Breast epithelium (tissue), 4 donors: ENCODE measurements around the gene RNF220. TPM values are rescaled to one million over a fixed set of nuclear protein-coding genes. Genes with fewer than 3 reads are reported as not detected.

Source experiments
- DNase-seq, 2 donors: peaks; one replicate each; pipeline ENCODE4 v3.0.0-alpha.2; 2019; ENCODE audit warnings: low spot score in 2 of 2
- H3K27ac ChIP-seq, 2 donors: fragments of 200-600 bp; sonication (generic) in 1 of 2; one replicate each; pipeline ENCODE4 v1.5.1; 2016 to 2019; ENCODE audit warnings: mild to moderate bottlenecking in 1 of 2
- H3K27me3 ChIP-seq, 2 donors: fragments of 200-600 bp; sonication (generic) in 1 of 2; one replicate each; pipeline versions ENCODE4 v1.5.1 to v1.6.0; 2017 to 2019; ENCODE audit warnings: control low read depth in 1 of 2, mild to moderate bottlenecking in 1 of 2
- H3K36me3 ChIP-seq: fragments of 200-600 bp; one replicate; pipeline ENCODE4 v1.5.1; 2019
- H3K4me1 ChIP-seq, 2 donors: fragments of 200-600 bp; sonication (generic); one replicate each; pipeline ENCODE4 v1.5.1; 2016 to 2019; ENCODE audit warnings: control low read depth in 1 of 2
- H3K4me3 ChIP-seq, 3 donors: fragments of 200-600 bp; sonication (generic); 1 replicate in 2 of 3; 2 replicates in 1 of 3; pipeline ENCODE4 v1.5.1; 2016 to 2019; ENCODE audit warnings: mild to moderate bottlenecking in 3 of 3, moderate library complexity in 2 of 3
- H3K9me3 ChIP-seq, 2 donors: fragments of 200-600 bp; sonication (generic) in 1 of 2; one replicate each; pipeline ENCODE4 v1.5.1; 2016 to 2019; ENCODE audit warnings: control low read depth in 1 of 2
- POLR2A ChIP-seq: fragments of 450-650 bp; IDR thresholded peaks from one replicate; pipeline ENCODE4 v1.6.1; 2016; ENCODE audit warnings: antibody characterized with exemption, mild to moderate bottlenecking, moderate library complexity
- POLR2AphosphoS5 ChIP-seq, 3 donors: sonication (generic); formaldehyde crosslinking; IDR thresholded peaks; one replicate each; pipeline ENCODE4 v1.6.1; 2017; ENCODE audit warnings: antibody characterized with exemption in 3 of 3
- intact Hi-C: fragments of 100-400 bp; cut with DNase I; formaldehyde crosslinking; loops from one replicate; pipeline ENCODE4 v1.15.1; 2023; ENCODE audit warnings: low total_unique reads
- total RNA-seq, 3 donors: library from RNA; depleted of rRNA; stranded (reverse); fragments of >200 nt; gene quantifications; one replicate each; pipeline ENCODE4 v1.1.0, GENCODE V29; 2016
- TF ChIP-seq, protein P1 (sequence below), 3 donors: fragments of 450-650 bp; IDR thresholded peaks; one replicate each; pipeline ENCODE4 v1.5.1; 2016 to 2017; ENCODE audit warnings: antibody characterized with exemption in 3 of 3, mild to moderate bottlenecking in 3 of 3, moderate library complexity in 3 of 3

Gene RNF220
- total RNA-seq, 3 donors from 2014 or later, result 90.4 to 110 (median 93.4) TPM

DNA sequence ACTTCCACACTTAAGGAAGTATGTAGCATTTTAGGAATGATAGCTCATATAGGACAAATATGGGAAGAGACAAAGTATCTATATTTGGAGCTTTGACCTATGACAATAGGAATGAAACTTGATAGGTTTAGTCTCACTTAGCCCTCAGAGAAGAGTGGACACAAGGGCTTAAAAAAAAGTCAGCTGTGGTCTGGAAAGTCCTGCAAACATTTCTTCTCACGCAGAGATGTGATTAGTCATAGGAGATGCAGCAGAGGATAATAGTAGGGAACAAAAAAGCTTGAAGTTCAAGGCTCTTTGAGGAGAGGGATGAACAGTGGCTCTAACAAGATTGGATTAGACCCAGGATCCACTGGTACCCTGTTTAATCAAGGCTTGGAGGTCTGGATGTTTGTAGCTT is 14.8 kb upstream of the RNF220 start:
- Histone ChIP-seq H3K27ac (no peak overlapping the region), H3K4me1 (no peaks in the 10 kb centered on the region), H3K36me3 (no peaks in the 10 kb centered on the region), H3K9me3 (no peaks in the 10 kb centered on the region), H3K4me3 (no peak overlapping the region), H3K27me3 (peaks cover 0 to 8% of the 10 kb centered on the region in 2 donors)
- intact Hi-C loops, result no loop called here
- TF ChIP-seq POLR2A, result no peak
- TF ChIP-seq, protein P1, sequence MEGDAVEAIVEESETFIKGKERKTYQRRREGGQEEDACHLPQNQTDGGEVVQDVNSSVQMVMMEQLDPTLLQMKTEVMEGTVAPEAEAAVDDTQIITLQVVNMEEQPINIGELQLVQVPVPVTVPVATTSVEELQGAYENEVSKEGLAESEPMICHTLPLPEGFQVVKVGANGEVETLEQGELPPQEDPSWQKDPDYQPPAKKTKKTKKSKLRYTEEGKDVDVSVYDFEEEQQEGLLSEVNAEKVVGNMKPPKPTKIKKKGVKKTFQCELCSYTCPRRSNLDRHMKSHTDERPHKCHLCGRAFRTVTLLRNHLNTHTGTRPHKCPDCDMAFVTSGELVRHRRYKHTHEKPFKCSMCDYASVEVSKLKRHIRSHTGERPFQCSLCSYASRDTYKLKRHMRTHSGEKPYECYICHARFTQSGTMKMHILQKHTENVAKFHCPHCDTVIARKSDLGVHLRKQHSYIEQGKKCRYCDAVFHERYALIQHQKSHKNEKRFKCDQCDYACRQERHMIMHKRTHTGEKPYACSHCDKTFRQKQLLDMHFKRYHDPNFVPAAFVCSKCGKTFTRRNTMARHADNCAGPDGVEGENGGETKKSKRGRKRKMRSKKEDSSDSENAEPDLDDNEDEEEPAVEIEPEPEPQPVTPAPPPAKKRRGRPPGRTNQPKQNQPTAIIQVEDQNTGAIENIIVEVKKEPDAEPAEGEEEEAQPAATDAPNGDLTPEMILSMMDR (IDR thresholded peaks at IDR 0.05), result no peak
- TF ChIP-seq POLR2AphosphoS5 (IDR thresholded peaks at IDR 0.05), result no peak
- DNase-seq, result no peak

- H3K4me1 ChIP-seq, result peaks cover 0 to 10% of the 10 kb centered on the region in 2 donors
- H3K27ac ChIP-seq, result no peak overlapping the region
- peaks cover 0 to 60% of the 10 kb centered on the region in 2 donors for H3K27me3 ChIP-seq
- H3K36me3 ChIP-seq, result no peaks in the 10 kb centered on the region
- no peak overlapping the region for H3K4me3 ChIP-seq
- intact Hi-C loops, result no loop called here
- TF ChIP-seq POLR2AphosphoS5 (IDR thresholded peaks at IDR 0.05) (no peak), POLR2A (no peak)
- TF ChIP-seq, protein P1 (IDR thresholded peaks at IDR 0.05), result no peak
- DNase-seq, result no peak
- no peaks in the 10 kb centered on the region for H3K9me3 ChIP-seq
These were observed 3.5 kb upstream of the RNF220 start for GRCh38 chr1:44401256-44402228.

- intact Hi-C loops, result no loop called here
- TF ChIP-seq, protein P1 (IDR thresholded peaks at IDR 0.05), result no peak
- no peak for TF ChIP-seq POLR2AphosphoS5 (IDR thresholded peaks at IDR 0.05)
- TF ChIP-seq POLR2A, result no peak
- no peaks in the 10 kb centered on the region for H3K9me3 ChIP-seq
- no peaks in the 10 kb centered on the region for H3K36me3 ChIP-seq
- H3K27ac ChIP-seq, result no peak overlapping the region
- peaks cover 4 to 94% of the 10 kb centered on the region in 2 donors for H3K27me3 ChIP-seq
- DNase-seq, result no peak
- H3K4me1 ChIP-seq, result peaks cover 7 to 14% of the 10 kb centered on the region in 2 donors
- H3K4me3 ChIP-seq, result peak overlapping the region; percentile 42 to 66 (median 45)
These were observed 1.0 kb downstream of the RNF220 start for GRCh38 chr1:44405798-44406736.

DNA sequence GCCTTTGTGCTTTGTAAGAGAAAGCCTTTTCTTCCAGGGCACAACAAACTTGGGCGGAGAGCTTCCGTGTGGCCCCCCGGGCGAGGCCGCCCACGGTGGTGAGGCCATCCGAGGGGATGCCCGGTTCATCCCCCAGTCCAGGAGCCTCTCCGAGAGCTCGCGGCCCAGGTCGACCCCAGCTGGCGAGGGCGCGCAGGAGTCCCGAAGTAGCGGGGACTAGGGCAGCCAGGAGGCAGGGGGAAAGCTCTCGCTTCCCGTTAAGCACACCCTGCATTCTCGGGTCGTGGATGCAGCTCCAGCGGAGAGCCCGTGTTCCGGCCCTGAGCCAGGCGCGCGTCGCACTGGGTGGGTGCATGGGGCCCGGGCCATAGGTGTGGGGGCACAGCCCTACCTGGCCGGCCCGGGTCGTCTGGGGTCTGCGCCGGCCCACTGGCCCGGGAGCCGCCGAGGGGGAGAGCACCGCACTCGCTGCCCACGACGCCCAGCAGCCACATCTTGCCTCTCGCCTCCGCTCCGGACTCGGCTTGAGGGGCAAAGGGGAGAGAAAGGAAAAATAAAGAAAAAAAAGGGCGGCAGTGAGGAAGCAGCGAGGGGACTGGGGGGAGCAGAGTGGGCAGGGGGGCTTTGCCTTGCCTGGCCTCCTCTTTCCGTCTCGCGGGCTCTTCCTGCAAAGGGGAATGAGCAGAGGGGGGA is 1.8 kb downstream of the RNF220 start:
- peaks cover 7 to 14% of the 10 kb centered on the region in 2 donors for H3K4me1 ChIP-seq
- no peaks in the 10 kb centered on the region for H3K36me3 ChIP-seq
- peak overlapping the region; percentile 42 to 66 (median 45) for H3K4me3 ChIP-seq
- intact Hi-C loops, result no loop called here
- no peaks in the 10 kb centered on the region for H3K9me3 ChIP-seq
- no peak for DNase-seq
- peaks cover 4 to 95% of the 10 kb centered on the region in 2 donors for H3K27me3 ChIP-seq
- TF ChIP-seq, protein P1 (IDR thresholded peaks at IDR 0.05), result no peak
- TF ChIP-seq POLR2A (no peak), POLR2AphosphoS5 (IDR thresholded peaks at IDR 0.05) (no peak)
- H3K27ac ChIP-seq, result no peak overlapping the region
